IMR-90 (cell line): ENCODE data around the gene GCNT2. TPM values are rescaled to one million over a fixed set of nuclear protein-coding genes. Genes with fewer than 3 reads are reported as not detected.

Experiments
- ATAC-seq: fragments of 200-7000 bp; cut with Tn5 transposase; 2 replicates; pipeline ENCODE4 v1.9.1; 2020; ENCODE audit warnings: low read depth, mild to moderate bottlenecking, moderate library complexity
- BruUV-seq: library from RNA; stranded (reverse); fragments of 400-500 nt; replicated peaks from 2 replicates; lab custom pipeline; 2021; lab: Mats Ljungman, UMichigan
- CTCF ChIA-PET: fragments of 300-600 bp; formaldehyde crosslinking; extraction: SDS; loops from one replicate; lab custom pipeline; 2021; ENCODE audit warnings: antibody characterized with exemption; lab: Yijun Ruan, JAX
- POLR2A ChIA-PET: fragments of 300-600 bp; sonication (Branson Sonifier 250); formaldehyde crosslinking; loops from one replicate; lab custom pipeline; 2022; ENCODE audit warnings: antibody characterized with exemption; ENCODE audit not compliant: unreplicated experiment; lab: Charles Lee
- DNase-seq: peaks from one replicate; pipeline ENCODE4 v3.0.0; 2013
- H2AFZ ChIP-seq: replicated peaks from 2 replicates; pipeline ENCODE3; 2013; ENCODE audit warnings: low read length, mild to moderate bottlenecking; ENCODE audit not compliant: poor library complexity
- H2AK5ac ChIP-seq: 2 replicates; pipeline ENCODE4 v1.6.1; 2013; ENCODE audit warnings: low read depth, low read length, inconsistent platforms
- H2AK9ac ChIP-seq: replicated peaks from 2 replicates; pipeline ENCODE3; 2013; ENCODE audit warnings: mild to moderate bottlenecking, low read depth, low read length, moderate library complexity; ENCODE audit not compliant: poor library complexity
- H2BK120ac ChIP-seq: 2 replicates; pipeline ENCODE4 v1.6.1; 2013; ENCODE audit warnings: low read depth, low read length, inconsistent platforms
- H2BK15ac ChIP-seq: 3 replicates; pipeline ENCODE4 v1.6.1; 2013; ENCODE audit warnings: low read depth, low read length, inconsistent platforms
- H2BK20ac ChIP-seq: 2 replicates; pipeline ENCODE4 v1.6.1; 2013; ENCODE audit warnings: low read depth, mild to moderate bottlenecking, inconsistent platforms, low read length, moderate library complexity
- H2BK5ac ChIP-seq: 2 replicates; pipeline ENCODE4 v1.6.1; 2013; ENCODE audit warnings: mild to moderate bottlenecking, low read depth, low read length, inconsistent platforms; ENCODE audit not compliant: poor library complexity, severe bottlenecking
- H3K14ac ChIP-seq: replicated peaks from 2 replicates; pipeline ENCODE4 v1.6.1; 2013; ENCODE audit warnings: low read depth, low read length, inconsistent platforms
- H3K18ac ChIP-seq: 2 replicates; pipeline ENCODE4 v1.6.1; 2013; ENCODE audit warnings: low read depth, low read length, control low read depth
- H3K23ac ChIP-seq: 2 replicates; pipeline ENCODE4 v1.6.1; 2013; ENCODE audit warnings: low read depth, low read length, inconsistent platforms
- H3K27ac ChIP-seq: 2 replicates; pipeline ENCODE4 v1.5.1; 2013; ENCODE audit warnings: mild to moderate bottlenecking, control low read depth, low read length; ENCODE audit not compliant: insufficient read depth
- H3K27me3 ChIP-seq: 2 replicates; pipeline ENCODE4 v1.6.1; 2013; ENCODE audit warnings: low read length; ENCODE audit not compliant: control insufficient read depth, insufficient read depth
- H3K36me3 ChIP-seq: 2 replicates; pipeline ENCODE4 v1.6.1; 2013; ENCODE audit warnings: low read length, mixed read lengths; ENCODE audit not compliant: control insufficient read depth, insufficient read depth
- H3K4ac ChIP-seq: 2 replicates; pipeline ENCODE4 v1.6.1; 2013; ENCODE audit warnings: low read depth, low read length, inconsistent platforms
- H3K4me1 ChIP-seq: 2 replicates; pipeline ENCODE4 v1.6.1; 2013; ENCODE audit warnings: low read length, mixed read lengths; ENCODE audit not compliant: control insufficient read depth, insufficient read depth
- H3K4me2 ChIP-seq: 2 replicates; pipeline ENCODE4 v1.6.1; 2013; ENCODE audit warnings: low read depth, mild to moderate bottlenecking, control low read depth, low read length, moderate library complexity
- H3K4me3 ChIP-seq: 2 replicates; pipeline ENCODE4 v1.5.1; 2013; ENCODE audit warnings: low read depth, mild to moderate bottlenecking, control low read depth, low read length, moderate library complexity; ENCODE audit not compliant: insufficient read depth
- H3K56ac ChIP-seq: 2 replicates; pipeline ENCODE4 v1.6.1; 2013; ENCODE audit warnings: low read length, inconsistent platforms; ENCODE audit not compliant: insufficient read depth; ENCODE audit errors: extremely low read depth
- H3K79me1 ChIP-seq, 2 experiments: 2 replicates each; pipeline ENCODE4 v1.6.1; 2013; ENCODE audit warnings: low read length in 2 of 2, inconsistent platforms in 1 of 2, low read depth in 1 of 2
- H3K9ac ChIP-seq: 2 replicates; pipeline ENCODE4 v1.6.1; 2013; ENCODE audit warnings: low read depth, low read length, control low read depth
- H3K9me1 ChIP-seq: 2 replicates; pipeline ENCODE4 v1.6.1; 2013; ENCODE audit warnings: low read length, inconsistent platforms; ENCODE audit not compliant: insufficient read depth
- H3K9me3 ChIP-seq: 2 replicates; pipeline ENCODE4 v1.6.1; 2013; ENCODE audit warnings: low read length; ENCODE audit not compliant: control insufficient read depth, insufficient read depth
- H4K20me1 ChIP-seq: 2 replicates; pipeline ENCODE4 v1.6.1; 2013; ENCODE audit warnings: low read length, inconsistent platforms; ENCODE audit not compliant: insufficient read depth
- H4K5ac ChIP-seq: 2 replicates; pipeline ENCODE4 v1.6.1; 2013; ENCODE audit warnings: mild to moderate bottlenecking, low read depth, low read length, control low read depth
- H4K8ac ChIP-seq, 2 experiments: 2 replicates each; pipeline ENCODE4 v1.6.1; 2013; ENCODE audit warnings: low read depth in 2 of 2, low read length in 2 of 2, control low read depth in 1 of 2, inconsistent platforms in 1 of 2
- H4K91ac ChIP-seq: 2 replicates; pipeline ENCODE4 v1.6.1; 2013; ENCODE audit warnings: low read depth, low read length, inconsistent platforms; ENCODE audit not compliant: insufficient read depth
- BHLHE40 ChIP-seq: fragments of 150-350 bp; IDR thresholded peaks from 2 replicates; pipeline ENCODE4 v1.6.1; 2016; ENCODE audit warnings: mild to moderate bottlenecking, low read depth, low read length
- CEBPB ChIP-seq: IDR thresholded peaks from 2 replicates; pipeline ENCODE4 v1.6.1; 2012; ENCODE audit warnings: low read depth, low read length, improper control_type of control experiment
- CHD1 ChIP-seq: IDR thresholded peaks from 2 replicates; pipeline ENCODE4 v1.6.1; 2012; ENCODE audit warnings: low read depth, low read length, improper control_type of control experiment
- CTCF ChIP-seq: conservative IDR thresholded peaks from 2 replicates; pipeline ENCODE4 v1.5.1; 2012; ENCODE audit warnings: mild to moderate bottlenecking, low read depth, low read length, improper control_type of control experiment
- ELK1 ChIP-seq: fragments of 150-350 bp; IDR thresholded peaks from 2 replicates; pipeline ENCODE4 v1.6.1; 2016; ENCODE audit warnings: low read depth, mild to moderate bottlenecking, low read length, moderate library complexity, borderline replicate concordance
- FOS ChIP-seq: fragments of 150-350 bp; IDR thresholded peaks from 2 replicates; pipeline ENCODE4 v1.6.1; 2016; ENCODE audit warnings: low read depth, low read length
- MAFK ChIP-seq: IDR thresholded peaks from 2 replicates; pipeline ENCODE4 v1.6.1; 2012; ENCODE audit warnings: low read depth, low read length, improper control_type of control experiment
- MAZ ChIP-seq: IDR thresholded peaks from 2 replicates; pipeline ENCODE4 v1.6.1; 2012; ENCODE audit warnings: low read depth, mild to moderate bottlenecking, low read length, improper control_type of control experiment, moderate library complexity, borderline replicate concordance
- MXI1 ChIP-seq: IDR thresholded peaks from 2 replicates; pipeline ENCODE4 v1.6.1; 2012; ENCODE audit warnings: low read depth, mild to moderate bottlenecking, low read length, moderate library complexity, borderline replicate concordance
- NFE2L2 ChIP-seq: fragments of 150-350 bp; IDR thresholded peaks from 2 replicates; pipeline ENCODE4 v1.6.1; 2016; ENCODE audit warnings: low read depth, mild to moderate bottlenecking, low read length
- POLR2A ChIP-seq: IDR thresholded peaks from 2 replicates; pipeline ENCODE4 v1.6.1; 2012; ENCODE audit warnings: mild to moderate bottlenecking, low read depth, low read length
- RAD21 ChIP-seq: IDR thresholded peaks from 2 replicates; pipeline ENCODE4 v1.6.1; 2012; ENCODE audit warnings: low read length, improper control_type of control experiment
- RCOR1 ChIP-seq: IDR thresholded peaks from 2 replicates; pipeline ENCODE4 v1.6.1; 2012; ENCODE audit warnings: mild to moderate bottlenecking, low read length, improper control_type of control experiment; ENCODE audit not compliant: insufficient replicate concordance
- RFX5 ChIP-seq: IDR thresholded peaks from 2 replicates; pipeline ENCODE4 v1.8.0; 2012; ENCODE audit warnings: low read depth, mild to moderate bottlenecking, low read length, moderate library complexity
- SMC3 ChIP-seq: fragments of 150-350 bp; IDR thresholded peaks from 2 replicates; pipeline ENCODE4 v1.6.1; 2016; ENCODE audit warnings: low read depth, mild to moderate bottlenecking, antibody characterized with exemption, low read length, moderate library complexity
- USF2 ChIP-seq: fragments of 150-350 bp; IDR thresholded peaks from 2 replicates; pipeline ENCODE4 v1.6.1; 2017; ENCODE audit warnings: mild to moderate bottlenecking, antibody characterized with exemption, low read length, low read depth
- WGBS, 2 experiments: methylation state at CpG; one replicate each; pipeline versions ENCODE4 v1.1.5 to v1.1.7; 2013; ENCODE audit warnings: missing lambda C conversion rate in 2 of 2; ENCODE audit not compliant: insufficient read length in 1 of 2; ENCODE audit errors: extremely low coverage in 2 of 2; 5-methylcytosine and 5-hydroxymethylcytosine counted together
- dilution Hi-C: fragments of 300-500 bp; cut with HindIII; formaldehyde crosslinking; loops from one replicate; pipeline ENCODE4 v1.14.3; 2018; ENCODE audit warnings: low sequenced_read_pairs; ENCODE audit not compliant: unreplicated experiment
- in situ Hi-C: fragments of 300-500 bp; cut with MboI; formaldehyde crosslinking; loops from 3 replicates; pipeline ENCODE4 v1.14.3; 2019; ENCODE audit warnings: low sequenced_read_pairs, inconsistent platforms, mixed read lengths
- intact Hi-C: fragments of 100-400 bp; cut with micrococcal nuclease; formaldehyde crosslinking; loops from 2 replicates; pipeline ENCODE4 v1.10.0; 2022
- polyA plus RNA-seq, 3 experiments: library from polyadenylated mRNA; depleted of rRNA; stranded (reverse); fragments of >200 nt; gene quantifications; 2 replicates each; pipeline ENCODE4 v1.2.3, GENCODE V29; 2012; ENCODE audit warnings: low replicate concordance in 1 of 3
- total RNA-seq: library from RNA; depleted of rRNA; stranded (reverse); fragments of >200 nt; gene quantifications from 2 replicates; pipeline ENCODE4 v1.2.3, GENCODE V29; 2012

Gene GCNT2
- total and polyA plus RNA-seq, 2 of the 4 experiments (the other 2 are of a cell fraction) = 0.34 to 0.90 TPM

GRCh38 chr6:10621213-10621612 is 100.1 kb downstream of the GCNT2 start:
- Histone ChIP-seq H2BK5ac (no peak overlapping the region), H3K36me3 (no peaks in the 10 kb centered on the region), H2AK9ac (no peak overlapping the region), H3K27ac (no peak overlapping the region), H4K20me1 (no peaks in the 10 kb centered on the region), H2BK20ac (no peak overlapping the region), H3K27me3 (no peaks in the 10 kb centered on the region), H3K9ac (no peak overlapping the region), H2AFZ (no peak overlapping the region), H3K4me1 (no peaks in the 10 kb centered on the region), H3K9me3 (0 out of 2 replicates have a peak, but pooled peaks cover 2% of the 10 kb centered on the region), H2BK15ac (no peak overlapping the region), H3K56ac (no peak overlapping the region), H3K79me1 (no peaks in the 10 kb centered on the region), H3K18ac (no peak overlapping the region), H3K23ac (no peak overlapping the region), H4K5ac (no peak overlapping the region), H2BK120ac (no peak overlapping the region), H3K4me2 (no peak overlapping the region), H3K4ac (no peak overlapping the region), H3K9me1 (no peaks in the 10 kb centered on the region), H4K8ac (no peak overlapping the region), H3K4me3 (no peak overlapping the region), H2AK5ac (no peak overlapping the region), H4K91ac (no peak overlapping the region), H3K14ac (no peak overlapping the region)
- BruUV-seq = no TSS peak
- CTCF ChIA-PET = no interaction called here
- POLR2A ChIA-PET = no interaction called here
- in situ Hi-C loops = no loop called here
- TF ChIP-seq CHD1 (no peak), CTCF (no peak), USF2 (no peak), CEBPB (no peak), RFX5 (no peak), NFE2L2 (no peak), MAZ (no peak), MAFK (no peak), SMC3 (no peak), BHLHE40 (no peak), RAD21 (no peak), RCOR1 (no peak), FOS (no peak), ELK1 (no peak), POLR2A (no peak), MXI1 (no peak)
- ATAC-seq (no peak), DNase-seq (no peak)
- dilution Hi-C loops = no loop called here
- intact Hi-C loops = no loop called here
- 83% methylated on average over 3 of the region's 5 CpGs; no CpG with 5 or more reads in 1 of the 2 experiments for WGBS, 2 experiments
